IPS DF 6.9 (cell line): Measurements from ENCODE around the gene ZNF480.
"Not testable (repeated sequence)": the region's sequence is repeated elsewhere in the genome, so short reads cannot be mapped to it uniquely, and the experiment has no call there.

Source experiments
- DNase-seq: peaks from one replicate; pipeline ENCODE4 v3.0.0-alpha.2; 2013; ENCODE audit warnings: low read depth, low spot score
- H3K27ac ChIP-seq: one replicate; pipeline ENCODE4 v1.5.1; 2013; ENCODE audit warnings: low read length, control low read depth
- H3K27me3 ChIP-seq: 2 replicates; pipeline ENCODE4 v1.6.1; 2013; ENCODE audit warnings: mild to moderate bottlenecking, low read length; ENCODE audit not compliant: control insufficient read depth, insufficient read depth
- H3K36me3 ChIP-seq: 2 replicates; pipeline ENCODE4 v1.6.1; 2013; ENCODE audit warnings: low read length; ENCODE audit not compliant: control insufficient read depth, insufficient read depth
- H3K4me1 ChIP-seq: 2 replicates; pipeline ENCODE4 v1.6.1; 2013; ENCODE audit warnings: low read length; ENCODE audit not compliant: control insufficient read depth, insufficient read depth
- H3K4me3 ChIP-seq: 2 replicates; pipeline ENCODE4 v1.5.1; 2013; ENCODE audit warnings: mild to moderate bottlenecking, low read length
- H3K9me3 ChIP-seq: 2 replicates; pipeline ENCODE4 v1.6.1; 2013; ENCODE audit warnings: low read length, inconsistent platforms; ENCODE audit not compliant: control insufficient read depth, insufficient read depth
- WGBS: extraction: QIAGEN DNeasy Blood & Tissue Kit; methylation state at CpG from one replicate; pipeline ENCODE4 v1.1.7; 2013; ENCODE audit warnings: mixed read lengths, missing lambda C conversion rate; ENCODE audit not compliant: insufficient read length, insufficient coverage; 5-methylcytosine and 5-hydroxymethylcytosine counted together

Gene ZNF480

GRCh38 chr19:52286256-52286655, 10.7 kb upstream of the ZNF480 start:
- H3K9me3 ChIP-seq, result no peaks in the 10 kb centered on the region
- no peaks in the 10 kb centered on the region for H3K27me3 ChIP-seq
- DNase-seq, result no peak
- no peaks in the 10 kb centered on the region for H3K4me1 ChIP-seq
- WGBS, result no CpG with 5 or more reads among the region's 6 CpGs
- peaks cover 23% of the 10 kb centered on the region; the same call in 1 of the 2 replicates for H3K36me3 ChIP-seq
- no peak overlapping the region for H3K4me3 ChIP-seq
- H3K27ac ChIP-seq, result no peak overlapping the region

GRCh38 chr19:52291781-52292180, 5.2 kb upstream of the ZNF480 start:
- WGBS, result no CpG with 5 or more reads among the region's 3 CpGs
- Histone ChIP-seq H3K36me3 (peaks cover 14% of the 10 kb centered on the region; the same call in 1 of the 2 replicates), H3K27ac (no peak overlapping the region), H3K4me1 (no peaks in the 10 kb centered on the region), H3K4me3 (no peak overlapping the region), H3K27me3 (no peaks in the 10 kb centered on the region), H3K9me3 (no peaks in the 10 kb centered on the region)
- no peak for DNase-seq

DNA sequence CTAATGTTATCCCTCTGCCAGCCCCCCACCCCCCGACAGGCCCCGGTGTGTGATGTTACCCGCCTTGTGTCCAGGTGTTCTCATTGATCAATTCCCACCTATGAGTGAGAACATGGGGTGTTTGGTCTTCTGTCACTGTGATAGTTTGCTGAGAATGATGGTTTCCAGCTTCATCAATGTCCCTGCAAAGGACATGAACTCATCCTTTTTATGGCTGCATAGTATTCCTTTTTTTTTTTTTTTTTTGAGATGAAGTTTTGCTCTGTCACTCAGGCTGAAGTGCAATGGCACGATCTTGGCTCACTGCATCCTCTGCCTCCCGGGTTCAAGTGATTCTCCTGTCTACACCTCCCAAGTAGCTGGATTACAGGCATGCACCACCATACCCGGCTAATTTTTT, 4.0 kb upstream of the ZNF480 start:
- no CpG with 5 or more reads among the region's 6 CpGs for WGBS
- H3K9me3 ChIP-seq, result not testable (repeated sequence)

DNA sequence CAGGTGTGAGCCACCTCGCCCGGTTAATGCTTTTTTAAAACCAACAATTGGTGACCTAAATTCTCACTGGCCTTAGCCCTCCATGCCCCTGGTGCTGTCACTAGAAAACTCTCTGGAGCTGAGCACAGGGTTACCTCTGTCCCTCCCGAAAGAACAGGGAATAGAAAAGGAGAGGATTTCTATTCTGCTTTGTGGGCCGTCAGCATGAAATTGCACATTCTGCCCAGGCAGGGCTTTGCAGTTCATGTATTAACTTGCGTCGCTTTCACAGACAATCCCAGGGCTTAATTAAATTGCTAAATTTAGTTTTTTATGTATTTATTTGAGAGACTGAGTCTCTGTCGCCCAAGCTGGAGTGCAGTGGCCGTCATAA, 583 bp upstream of the ZNF480 start:
- no peak for DNase-seq
- Histone ChIP-seq H3K27ac (no peak overlapping the region), H3K27me3 (no peaks in the 10 kb centered on the region), H3K36me3 (peaks cover 10% of the 10 kb centered on the region; the same call in 1 of the 2 replicates), H3K4me1 (0 out of 2 replicates have a peak, but pooled peaks cover 2% of the 10 kb centered on the region), H3K9me3 (no peaks in the 10 kb centered on the region), H3K4me3 (peak overlapping the region; percentile 24; the same call in 1 of the 2 replicates)
- WGBS, result no CpG with 5 or more reads among the region's 8 CpGs

More for the DNA sequence above, 4.0 kb upstream of the ZNF480 start:
- not testable (repeated sequence) for H3K4me3 ChIP-seq, H3K4me1 ChIP-seq, H3K27ac ChIP-seq, DNase-seq, H3K27me3 ChIP-seq
- H3K36me3 ChIP-seq, result peaks cover 14% of the 10 kb centered on the region; the same call in 1 of the 2 replicates

- no peak for DNase-seq
- no peak overlapping the region for H3K27ac ChIP-seq
- no peaks in the 10 kb centered on the region for H3K27me3 ChIP-seq
- 100% methylated on average over 3 of the region's 18 CpGs for WGBS
- 0 out of 2 replicates have a peak, but pooled peaks cover 2% of the 10 kb centered on the region for H3K4me1 ChIP-seq
- peak overlapping the region; percentile 53; the same call in 1 of the 2 replicates for H3K4me3 ChIP-seq
- peaks cover 7% of the 10 kb centered on the region; the same call in 1 of the 2 replicates for H3K36me3 ChIP-seq
- H3K9me3 ChIP-seq, result no peaks in the 10 kb centered on the region
Observed at GRCh38 chr19:52297601-52298364, 814 bp downstream of the ZNF480 start.

- Histone ChIP-seq H3K27me3 (no peaks in the 10 kb centered on the region), H3K4me3 (no peak overlapping the region), H3K4me1 (no peaks in the 10 kb centered on the region), H3K9me3 (peaks cover 12% of the 10 kb centered on the region), H3K36me3 (peaks cover 19% of the 10 kb centered on the region; the same call in 1 of the 2 replicates), H3K27ac (no peak overlapping the region)
- no peak for DNase-seq
- WGBS, result no CpG with 5 or more reads among the region's 10 CpGs
Observed at GRCh38 chr19:52307275-52307674, 10.3 kb downstream of the ZNF480 start.

- Histone ChIP-seq H3K36me3 (peaks cover 24% of the 10 kb centered on the region), H3K4me1 (no peaks in the 10 kb centered on the region), H3K27me3 (no peaks in the 10 kb centered on the region), H3K27ac (no peak overlapping the region), H3K9me3 (peaks cover 16% of the 10 kb centered on the region), H3K4me3 (no peak overlapping the region)
- DNase-seq, result no peak
- WGBS, result no CpG with 5 or more reads among the region's 6 CpGs
Observed at GRCh38 chr19:52322429-52322828, 25.5 kb downstream of the ZNF480 start.

DNA sequence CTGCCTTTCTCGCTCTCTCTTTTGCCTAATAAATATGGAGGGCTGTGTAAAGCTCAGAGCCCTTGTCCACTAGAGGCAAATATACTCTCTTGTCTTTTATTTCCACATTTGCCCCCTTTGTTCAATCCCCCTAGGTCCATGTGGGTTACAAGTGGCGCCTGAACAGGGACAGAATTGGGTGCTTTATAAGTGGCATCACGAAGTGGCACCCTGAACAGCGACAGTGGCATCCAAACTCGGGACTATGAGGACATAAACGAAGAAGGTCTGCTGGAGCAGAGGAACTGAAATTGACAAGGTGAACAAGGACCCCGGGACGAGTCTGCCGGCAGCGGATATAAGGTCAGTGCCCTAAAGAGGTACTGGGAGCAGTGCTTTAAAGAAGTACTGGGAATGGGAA, 34.8 kb downstream of the ZNF480 start:
- no peak overlapping the region for H3K27ac ChIP-seq
- no peaks in the 10 kb centered on the region for H3K36me3 ChIP-seq
- peaks cover 6% of the 10 kb centered on the region for H3K9me3 ChIP-seq
- DNase-seq, result no peak
- no CpG with 5 or more reads among the region's 10 CpGs for WGBS
- H3K4me1 ChIP-seq, result no peaks in the 10 kb centered on the region
- H3K27me3 ChIP-seq, result no peaks in the 10 kb centered on the region
- no peak overlapping the region for H3K4me3 ChIP-seq

DNA sequence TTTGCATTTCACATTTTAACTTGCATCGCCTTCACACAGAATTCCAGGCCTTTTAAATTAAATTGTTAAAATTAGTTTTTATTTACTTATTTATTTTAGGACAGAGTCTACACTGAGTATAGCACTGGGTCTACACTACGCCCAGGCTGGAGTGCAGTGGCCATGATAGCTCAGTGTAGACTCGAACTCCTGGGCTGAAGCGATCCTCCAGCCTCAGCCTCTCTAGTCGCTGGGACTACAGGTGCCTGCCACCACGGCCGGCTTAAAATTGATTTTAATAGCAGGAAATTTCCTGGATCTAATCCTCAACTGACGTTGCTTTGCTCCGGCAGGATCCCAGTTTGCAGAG, 38.8 kb downstream of the ZNF480 start:
- DNase-seq, result no peak
- no peak overlapping the region for H3K27ac ChIP-seq
- no peaks in the 10 kb centered on the region for H3K27me3 ChIP-seq
- no CpG with 5 or more reads among the region's 9 CpGs for WGBS
- H3K36me3 ChIP-seq, result no peaks in the 10 kb centered on the region; the same call in 1 of the 2 replicates
- no peak overlapping the region; the same call in 1 of the 2 replicates for H3K4me3 ChIP-seq
- no peaks in the 10 kb centered on the region for H3K4me1 ChIP-seq
- peaks cover 4% of the 10 kb centered on the region for H3K9me3 ChIP-seq

GRCh38 chr19:52336117-52336790, 39.3 kb downstream of the ZNF480 start, which contains the start of gene ZNF610:
TSS of gene ZNF610 (plus strand) at chr19:52336243. CDS start at chr19:52349173, 12,930 bp downstream.
- no CpG with 5 or more reads among the region's 55 CpGs for WGBS
- DNase-seq, result peak; percentile 75
- H3K27ac ChIP-seq, result no peak within 1 kb of the TSS

More at GRCh38 chr19:52336117-52336790, 39.3 kb downstream of the ZNF480 start, which contains the start of gene ZNF610:
- H3K36me3 ChIP-seq, result no peaks in the 10 kb centered on the region; the same call in 1 of the 2 replicates
- H3K9me3 ChIP-seq, result peaks cover 3% of the 10 kb centered on the region
- H3K4me1 ChIP-seq, result no peaks in the 10 kb centered on the region
- no peaks in the 10 kb centered on the region for H3K27me3 ChIP-seq
- peak within 1 kb of the TSS; percentile 82 for H3K4me3 ChIP-seq
